ENCODE measurements around the gene NLK.

GRCh38 chr17:28041844-28042656, 427 bp upstream of the NLK start:
- TF ChIP-seq, protein P1, sequence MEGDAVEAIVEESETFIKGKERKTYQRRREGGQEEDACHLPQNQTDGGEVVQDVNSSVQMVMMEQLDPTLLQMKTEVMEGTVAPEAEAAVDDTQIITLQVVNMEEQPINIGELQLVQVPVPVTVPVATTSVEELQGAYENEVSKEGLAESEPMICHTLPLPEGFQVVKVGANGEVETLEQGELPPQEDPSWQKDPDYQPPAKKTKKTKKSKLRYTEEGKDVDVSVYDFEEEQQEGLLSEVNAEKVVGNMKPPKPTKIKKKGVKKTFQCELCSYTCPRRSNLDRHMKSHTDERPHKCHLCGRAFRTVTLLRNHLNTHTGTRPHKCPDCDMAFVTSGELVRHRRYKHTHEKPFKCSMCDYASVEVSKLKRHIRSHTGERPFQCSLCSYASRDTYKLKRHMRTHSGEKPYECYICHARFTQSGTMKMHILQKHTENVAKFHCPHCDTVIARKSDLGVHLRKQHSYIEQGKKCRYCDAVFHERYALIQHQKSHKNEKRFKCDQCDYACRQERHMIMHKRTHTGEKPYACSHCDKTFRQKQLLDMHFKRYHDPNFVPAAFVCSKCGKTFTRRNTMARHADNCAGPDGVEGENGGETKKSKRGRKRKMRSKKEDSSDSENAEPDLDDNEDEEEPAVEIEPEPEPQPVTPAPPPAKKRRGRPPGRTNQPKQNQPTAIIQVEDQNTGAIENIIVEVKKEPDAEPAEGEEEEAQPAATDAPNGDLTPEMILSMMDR (IDR thresholded peaks at IDR 0.05) = no peak
- TF ChIP-seq POLR2A (IDR thresholded peaks at IDR 0.05) (no peak), POLR2AphosphoS5 (IDR thresholded peaks at IDR 0.05; ENCODE audit: insufficient read depth in 1 of 2, low read depth in 1 of 2) (no peak)
